NCI-H146 treated with DMSO at 0.1 percent for 48 hours (cell line): ENCODE data around the gene ZNF423.

ENCODE experiments used
- DNase-seq: peaks from one replicate; lab custom pipeline; 2025; ENCODE audit not compliant: unreplicated experiment; lab: John Stamatoyannopoulos, UW

Gene ZNF423

GRCh38 chr16:49488336-49488735 lies 367.6 kb downstream of the ZNF423 start:
- no peak for DNase-seq

GRCh38 chr16:49487746-49488145 lies 368.2 kb downstream of the ZNF423 start:
- no peak for DNase-seq

GRCh38 chr16:49486400-49486799 lies 369.5 kb downstream of the ZNF423 start:
- no peak for DNase-seq

GRCh38 chr16:49485663-49486062 lies 370.2 kb downstream of the ZNF423 start:
- no peak for DNase-seq

- DNase-seq = no peak
Measured at GRCh38 chr16:49484936-49485335, 371.0 kb downstream of the ZNF423 start.

- peak; percentile 5 for DNase-seq
Measured at GRCh38 chr16:49484451-49484849, 371.5 kb downstream of the ZNF423 start.

- no peak for DNase-seq
Measured at GRCh38 chr16:49483651-49484450, 372.1 kb downstream of the ZNF423 start.

GRCh38 chr16:49483251-49483650 lies 372.7 kb downstream of the ZNF423 start:
- no peak for DNase-seq

- no peak for DNase-seq
Measured at GRCh38 chr16:49482690-49483089, 373.2 kb downstream of the ZNF423 start.

- DNase-seq = no peak
Measured at GRCh38 chr16:49478616-49479015, 377.3 kb downstream of the ZNF423 start.

- DNase-seq = no peak
Measured at GRCh38 chr16:49478107-49478506, 377.8 kb downstream of the ZNF423 start.

- no peak for DNase-seq
Measured at GRCh38 chr16:49477250-49477895, 378.5 kb downstream of the ZNF423 start.

- no peak for DNase-seq
Measured at GRCh38 chr16:49474741-49475140, 381.2 kb downstream of the ZNF423 start.

- DNase-seq = no peak
Measured at GRCh38 chr16:49473773-49474172, 382.1 kb downstream of the ZNF423 start.

GRCh38 chr16:49473131-49473530 lies 382.8 kb downstream of the ZNF423 start:
- DNase-seq = no peak

GRCh38 chr16:49472598-49472997 lies 383.3 kb downstream of the ZNF423 start:
- DNase-seq = no peak

- no peak for DNase-seq
Measured at GRCh38 chr16:49471038-49471727, 384.7 kb downstream of the ZNF423 start.

- DNase-seq = no peak
Measured at GRCh38 chr16:49470513-49470991, 385.4 kb downstream of the ZNF423 start.

GRCh38 chr16:49469930-49470451 lies 385.9 kb downstream of the ZNF423 start:
- DNase-seq = no peak

- DNase-seq = no peak
Measured at GRCh38 chr16:49469311-49469670, 386.6 kb downstream of the ZNF423 start.

- no peak for DNase-seq
Measured at GRCh38 chr16:49468611-49469310, 387.2 kb downstream of the ZNF423 start.
